Activated CD4-positive, alpha-beta T cell treated with anti-CD3 and anti-CD28 coated beads for 4 hours (primary cell): ENCODE measurements around the gene SP110.
"Not testable (repeated sequence)": the region's sequence is repeated elsewhere in the genome, so short reads cannot be mapped to it uniquely, and the experiment has no call there.

Source experiments
- DNase-seq, 2 donors: peaks; one replicate each; pipeline ENCODE4 v3.0.0-alpha.2; 2020

Gene SP110

DNA sequence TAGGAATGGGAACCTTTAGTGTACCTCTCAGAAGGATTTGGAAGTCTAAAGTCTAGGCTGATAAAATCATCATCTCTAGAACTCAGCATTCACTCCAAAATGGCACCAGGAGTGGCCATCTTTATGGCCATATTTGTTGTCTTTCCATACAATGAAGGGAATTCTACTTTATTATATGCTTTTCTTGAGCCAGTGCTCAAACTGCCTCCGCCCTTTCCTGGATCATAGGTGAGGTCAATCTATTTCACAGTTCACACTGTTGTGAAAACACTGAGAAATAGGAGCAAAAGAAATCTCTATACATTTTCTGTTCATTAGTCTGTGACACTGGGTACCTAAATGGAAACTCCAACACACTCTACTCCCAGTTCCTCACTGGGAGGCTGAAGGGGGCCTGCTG lies 55.6 kb downstream of the SP110 start:
- DNase-seq = no peak

DNA sequence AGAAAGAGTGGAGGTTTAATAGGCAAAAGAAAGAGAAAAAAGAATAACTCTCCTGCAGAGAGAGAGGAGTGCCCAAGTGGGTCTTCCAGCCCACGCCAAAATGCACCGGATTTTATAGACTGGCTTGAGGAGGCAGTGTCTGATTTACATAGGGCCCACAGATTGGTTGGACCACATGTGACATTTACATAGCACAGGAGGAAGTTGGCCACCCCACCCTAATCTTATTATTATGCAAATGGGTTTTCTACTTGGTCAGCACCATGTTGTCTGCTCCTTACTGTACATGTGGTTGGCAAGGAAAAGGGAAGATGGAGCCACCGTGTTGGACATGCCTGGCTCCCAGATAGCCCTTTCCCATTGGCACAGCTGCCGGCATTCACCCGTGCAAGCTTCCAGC lies 56.8 kb downstream of the SP110 start:
- no peak for DNase-seq

DNA sequence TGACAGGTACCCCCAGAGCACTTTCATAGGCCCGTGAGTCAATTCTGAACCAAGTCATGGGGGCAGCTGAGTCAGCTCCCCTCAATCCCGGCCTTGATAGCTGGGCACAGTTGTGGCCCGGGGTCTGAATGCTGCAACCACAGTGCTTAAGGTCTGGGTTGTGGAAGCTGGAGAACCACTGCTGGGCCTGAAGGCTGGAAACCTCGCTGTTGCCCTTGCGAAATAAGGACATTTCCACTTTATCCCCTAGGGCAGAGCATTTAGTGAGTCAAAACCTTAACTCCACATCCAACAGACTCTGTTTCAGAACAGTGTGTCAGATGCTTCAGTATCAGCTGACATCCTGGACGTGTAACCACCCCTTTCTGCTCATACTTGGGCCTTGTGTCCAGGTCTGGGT lies 58.6 kb downstream of the SP110 start:
- no peak for DNase-seq

DNA sequence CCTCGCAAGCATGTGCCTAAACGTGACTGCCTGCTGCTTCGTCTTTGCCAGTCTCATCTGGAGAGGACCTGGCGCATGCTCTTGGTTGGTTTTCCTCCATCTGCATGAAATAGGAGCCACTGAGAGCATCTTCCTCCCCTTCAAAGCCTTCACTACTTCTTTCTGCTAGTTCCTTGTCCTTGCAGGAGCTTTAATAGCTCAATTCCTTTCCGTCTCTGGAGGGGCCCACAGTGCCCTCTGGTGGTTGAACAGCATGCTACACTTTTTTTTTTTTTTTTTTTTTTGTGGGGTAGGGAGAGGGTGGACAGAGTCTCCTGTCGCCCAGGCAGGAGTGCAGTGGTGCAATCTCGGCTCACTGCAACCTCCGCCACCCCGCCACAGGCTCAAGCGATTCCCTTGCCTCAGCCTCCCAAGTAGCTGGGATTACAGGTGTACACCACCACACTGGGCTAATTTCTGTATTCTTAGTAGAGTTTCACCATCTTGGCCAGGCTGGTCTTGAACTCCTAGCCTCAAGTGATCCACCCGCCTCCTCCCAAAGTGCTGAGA lies 59.6 kb downstream of the SP110 start:
- peak; percentile 36 to 59 for DNase-seq

DNA sequence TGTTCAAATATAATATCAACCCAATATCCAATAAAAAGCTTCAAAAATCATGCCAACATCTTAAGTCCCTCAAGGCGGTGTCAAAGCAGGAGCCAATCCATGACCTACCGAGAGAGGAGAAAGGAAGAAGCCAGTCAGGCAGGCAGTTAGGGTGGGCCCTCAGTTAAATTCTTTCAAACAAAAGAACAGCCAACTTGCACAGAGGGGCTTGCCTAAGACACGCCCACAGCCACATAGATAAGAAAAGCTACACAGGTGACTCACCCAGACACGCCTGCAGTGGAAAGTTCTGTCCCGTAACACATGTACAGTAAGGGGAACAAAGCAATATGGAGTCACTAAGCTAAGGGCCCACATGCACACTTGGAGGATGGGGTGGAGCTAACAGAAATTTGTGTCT lies 61.3 kb downstream of the SP110 start:
- no peak for DNase-seq

DNA sequence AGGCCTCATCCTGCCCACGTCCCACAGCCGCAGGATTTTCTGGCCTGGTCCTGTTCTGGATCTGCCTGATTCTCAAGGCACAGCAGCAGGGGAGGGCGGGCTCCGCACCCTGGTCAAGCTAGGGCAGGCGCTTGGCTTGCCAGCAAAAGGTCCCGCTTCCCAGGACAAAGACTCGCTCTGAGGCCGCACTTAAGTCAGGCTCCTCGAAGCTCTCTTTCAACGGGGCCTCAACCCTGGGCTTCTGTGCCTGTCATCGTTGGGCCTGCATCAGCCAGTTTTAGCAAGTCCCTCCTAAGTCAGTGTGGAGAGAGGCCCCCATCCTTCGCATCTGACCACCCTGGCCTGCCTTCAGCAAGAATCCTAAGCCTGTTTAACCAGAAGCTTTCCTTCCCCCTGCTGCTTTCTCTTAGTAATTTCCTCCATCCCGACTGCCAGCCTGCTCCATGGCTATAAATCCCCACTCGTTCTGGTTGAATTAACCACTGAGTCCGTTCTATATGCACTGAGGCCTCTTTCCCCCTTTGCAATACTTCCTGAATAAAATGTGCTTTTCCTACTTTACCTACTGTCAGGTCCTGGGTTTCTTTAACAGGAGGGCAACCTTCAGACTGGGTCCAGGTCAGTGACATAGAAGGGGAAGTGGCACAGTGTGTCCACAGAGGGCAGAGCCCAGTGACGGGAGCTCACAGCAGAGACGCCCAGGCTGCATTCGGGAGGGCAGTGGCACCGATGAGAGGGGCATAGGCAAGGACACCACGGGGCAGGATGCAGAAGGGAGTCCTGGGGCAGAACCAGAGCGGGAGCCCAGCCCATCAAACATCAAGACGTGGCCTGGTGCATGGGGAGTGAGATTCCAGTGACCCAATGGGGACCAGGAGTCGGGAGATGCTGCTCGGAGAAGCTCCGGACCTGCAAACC lies 62.7 kb downstream of the SP110 start:
- DNase-seq = no peak

DNA sequence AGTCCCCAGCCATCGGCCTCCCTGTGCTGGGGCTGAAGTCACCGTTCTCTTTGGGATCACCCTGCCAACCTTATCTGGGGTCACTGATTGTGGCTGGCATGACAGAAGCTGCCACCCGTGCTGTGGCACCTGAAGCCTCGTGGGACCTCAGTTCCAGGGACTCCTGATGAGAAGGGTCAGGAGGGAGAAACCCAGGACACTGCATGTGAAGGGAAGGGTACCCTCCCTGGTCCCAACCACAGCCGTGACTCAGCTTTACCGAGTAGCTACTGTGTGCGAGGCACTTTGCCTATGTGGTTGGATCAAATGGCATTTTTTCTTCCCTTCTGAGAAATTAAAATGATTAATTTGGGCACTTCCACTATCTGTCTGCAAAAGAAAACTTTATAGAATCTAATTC lies 64.4 kb downstream of the SP110 start:
- DNase-seq = no peak

DNA sequence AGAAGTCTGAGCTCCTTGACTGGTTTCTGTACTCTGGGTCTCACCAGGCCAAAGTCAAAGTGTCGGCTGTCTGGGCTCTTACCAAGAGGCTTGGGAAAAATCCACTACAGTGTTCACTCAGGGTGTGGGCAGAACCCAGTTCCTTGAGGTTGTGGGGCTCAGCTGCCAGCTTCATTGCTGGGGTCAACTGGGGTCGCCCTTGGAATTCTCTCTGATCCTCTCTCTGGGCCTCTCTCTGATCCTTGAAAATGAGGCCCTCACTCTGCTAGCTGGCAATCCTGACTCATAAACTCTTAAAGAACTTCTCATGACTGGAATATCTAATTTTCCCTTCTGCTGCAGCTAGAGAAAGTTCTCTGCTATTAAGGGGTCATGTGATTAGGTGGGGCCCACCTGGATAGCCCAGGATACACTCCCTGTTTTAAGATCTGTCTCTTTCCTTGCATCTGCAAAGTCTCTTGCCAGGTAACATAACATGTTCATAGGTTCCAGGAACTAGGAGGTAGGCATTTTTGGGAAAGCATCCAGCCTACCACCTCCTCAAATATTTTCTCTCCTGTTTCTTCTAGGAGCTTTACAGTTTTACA lies 66.3 kb downstream of the SP110 start:
- no peak for DNase-seq

DNA sequence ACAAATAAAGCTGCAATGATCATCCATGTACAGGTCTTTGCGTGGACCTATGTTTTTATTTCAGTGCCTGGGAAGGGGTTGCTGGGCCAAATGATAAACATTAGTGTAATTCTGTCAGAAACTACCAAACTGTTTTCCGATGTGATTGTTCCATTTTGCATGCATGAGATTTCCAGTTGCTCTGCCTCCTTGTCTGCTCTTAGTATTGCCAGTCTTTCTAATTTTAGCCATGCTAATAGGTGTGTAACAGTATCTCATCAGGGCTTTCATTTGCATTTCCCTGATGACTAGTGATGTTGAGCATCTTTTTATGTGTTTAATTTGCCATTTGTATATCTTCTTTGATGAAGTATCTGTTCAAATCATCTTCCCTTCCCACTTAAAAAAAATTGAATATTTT lies 67.5 kb downstream of the SP110 start:
- no peak for DNase-seq

DNA sequence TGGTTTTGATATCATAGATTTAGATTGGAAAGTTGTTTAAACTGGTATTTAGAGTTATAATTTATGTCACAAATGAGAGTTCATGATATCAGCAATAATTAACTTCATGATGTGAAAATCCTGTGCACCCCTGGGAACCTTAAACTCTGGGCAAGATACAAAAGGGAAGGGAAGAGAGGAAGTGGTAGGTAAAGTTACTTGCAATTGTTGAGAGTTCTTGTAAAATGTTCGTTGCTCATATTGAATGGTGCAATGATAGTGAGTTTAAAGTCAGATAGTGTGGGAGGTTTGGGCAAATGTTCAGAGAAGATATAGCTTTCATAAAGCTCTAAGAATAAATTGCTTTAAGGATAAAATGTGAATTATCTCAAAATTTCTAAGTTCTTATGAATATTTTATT lies 75.4 kb downstream of the SP110 start:
- no peak for DNase-seq

DNA sequence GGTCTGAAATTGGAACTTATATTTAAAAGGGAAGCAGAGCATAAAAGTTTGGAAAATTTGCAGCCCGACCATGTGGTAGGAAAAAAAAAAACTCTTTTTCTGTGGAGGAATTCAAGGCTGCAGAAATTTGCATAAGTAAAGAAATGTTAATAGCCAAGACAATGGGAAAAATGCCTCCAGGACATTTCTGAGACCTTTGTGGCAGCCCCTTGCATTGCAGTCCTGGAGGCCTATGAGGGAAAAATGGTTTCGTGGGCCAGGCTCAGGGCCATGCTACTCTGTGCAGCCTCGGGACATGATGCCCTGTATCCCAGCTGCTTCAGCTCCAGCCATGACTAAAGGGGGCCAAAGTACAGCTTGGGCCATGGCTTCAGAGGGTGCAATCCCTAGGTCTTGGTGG lies 79.1 kb downstream of the SP110 start:
- DNase-seq = no peak

DNA sequence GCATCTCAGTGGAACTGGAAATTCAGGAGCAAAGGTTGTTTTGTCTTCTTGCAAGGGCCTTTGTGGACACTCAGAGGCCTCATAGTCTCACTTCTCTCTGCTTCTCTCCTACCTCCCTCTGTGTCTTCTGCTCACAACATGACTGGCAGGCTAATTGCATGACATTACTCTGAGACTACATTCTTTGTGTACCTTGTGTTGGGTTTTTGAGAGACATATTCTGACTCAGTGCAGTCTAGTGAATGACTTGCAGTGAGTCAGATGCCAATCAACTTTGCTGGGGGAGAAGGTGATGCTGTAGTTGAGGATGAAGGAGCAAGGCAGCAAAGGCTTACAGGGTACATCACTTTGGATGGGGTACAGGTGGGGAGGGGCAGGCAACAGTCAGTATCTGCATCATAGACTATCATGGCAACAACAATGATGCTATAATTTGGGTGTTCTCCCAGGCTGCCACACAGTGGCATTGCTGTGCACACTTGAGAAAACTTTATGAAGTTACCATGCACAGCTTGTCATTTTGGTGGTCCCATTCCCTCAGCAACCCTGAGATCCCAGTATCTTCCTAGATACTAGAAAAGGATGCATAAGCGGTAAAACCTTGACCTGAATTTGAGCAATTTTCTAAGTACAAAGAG lies 81.8 kb downstream of the SP110 start:
- no peak for DNase-seq

DNA sequence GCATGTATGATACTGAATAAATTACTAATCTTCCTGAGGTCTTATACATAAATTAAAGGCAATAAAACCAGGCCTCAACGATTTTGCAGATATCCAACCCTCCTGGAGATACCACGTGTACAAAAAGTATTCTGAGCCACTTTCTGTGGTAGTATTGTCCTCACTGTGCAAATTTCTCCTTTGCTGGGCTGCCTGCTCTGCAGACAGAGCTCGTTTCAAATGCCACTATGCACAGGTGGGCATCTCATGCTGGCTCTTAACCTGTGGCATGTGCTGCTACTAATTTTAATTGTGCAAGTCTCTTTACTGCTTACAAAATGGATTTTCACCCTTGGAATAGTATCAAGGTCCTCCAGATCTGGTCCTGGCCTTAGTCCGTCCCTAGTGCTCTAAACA lies 84.7 kb downstream of the SP110 start:
- DNase-seq = no peak

DNA sequence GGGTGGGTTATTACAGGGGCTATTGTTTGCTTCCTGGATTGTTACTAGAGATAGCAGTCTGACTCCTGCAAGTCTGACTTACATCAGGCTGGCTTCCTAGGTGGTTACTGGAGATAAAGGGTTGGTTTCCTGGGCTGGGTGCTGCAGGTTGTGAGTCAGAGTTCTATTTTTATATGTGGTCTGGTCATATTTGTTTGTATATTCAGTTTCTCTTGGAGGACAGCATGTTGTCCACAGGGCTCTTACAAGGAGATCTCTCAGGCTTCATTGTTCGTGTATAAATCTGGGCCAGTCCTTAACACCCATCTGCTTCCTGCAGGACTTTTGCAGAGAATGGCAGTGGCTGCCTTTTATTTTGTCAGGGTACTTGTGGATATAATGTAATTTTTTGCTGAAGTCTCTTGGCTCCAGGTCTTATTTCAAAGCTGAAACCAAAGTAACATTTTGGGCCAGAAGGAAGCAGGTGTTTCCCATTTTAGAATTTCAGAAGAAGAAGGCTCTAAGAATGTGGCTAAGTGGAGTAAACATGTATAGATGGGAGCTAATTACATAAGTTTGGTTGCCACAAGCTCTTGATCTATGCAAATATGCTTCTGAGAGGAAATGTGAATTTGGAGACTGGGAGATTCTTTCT lies 85.2 kb downstream of the SP110 start:
- DNase-seq = no peak

DNA sequence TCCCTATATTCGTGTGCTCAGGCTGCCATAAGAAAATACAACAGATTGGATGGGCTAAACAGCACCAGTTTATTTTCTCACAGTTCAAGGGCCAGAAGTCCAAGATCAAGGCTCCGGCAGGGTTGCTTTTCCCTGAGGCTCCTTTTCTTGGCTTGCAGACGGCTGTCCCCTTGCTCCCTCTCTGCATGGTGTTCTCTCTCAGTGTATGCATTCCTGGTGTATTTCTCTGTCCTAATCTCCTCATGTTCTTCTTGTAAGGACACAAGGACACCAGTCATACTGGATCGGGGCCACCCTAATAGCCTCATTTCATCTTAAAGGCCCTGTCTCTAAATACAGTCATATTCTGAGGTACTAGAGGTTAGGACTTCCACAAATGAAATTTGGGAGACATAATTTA lies 88.4 kb downstream of the SP110 start:
- DNase-seq = no peak

DNA sequence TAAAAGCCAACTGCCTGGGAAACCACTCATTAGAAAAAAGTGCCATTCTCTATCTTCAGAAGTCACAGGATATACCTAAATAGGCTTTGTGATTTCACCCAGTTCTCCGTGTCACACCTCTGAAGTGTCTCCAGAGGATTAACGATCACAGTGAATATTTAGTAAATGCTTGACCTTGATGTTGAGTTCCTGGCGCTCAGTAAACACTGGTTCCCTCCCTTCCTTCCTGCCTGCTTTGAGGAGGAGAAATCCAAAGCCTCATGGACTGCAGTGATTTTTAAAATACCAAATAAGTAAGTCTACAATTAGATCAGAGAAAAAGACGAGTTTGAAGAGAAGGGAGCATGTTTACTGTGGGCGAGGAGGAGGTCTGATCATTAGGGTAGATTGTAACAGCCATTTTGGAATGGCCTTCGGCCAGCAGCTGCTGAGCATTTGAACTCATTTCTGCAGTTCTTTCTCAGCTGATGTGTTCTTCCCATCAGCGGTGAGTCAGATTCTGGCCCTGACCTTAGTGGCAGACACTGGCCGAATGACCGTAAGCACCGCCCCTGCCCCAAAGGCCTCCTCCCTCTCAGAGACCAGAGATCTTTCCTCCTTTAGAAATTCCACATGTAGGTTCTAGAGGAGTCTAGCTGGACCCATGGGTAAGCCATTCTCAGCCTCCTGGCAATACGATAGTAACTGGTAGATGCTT lies 89.0 kb downstream of the SP110 start:
- DNase-seq = no peak

DNA sequence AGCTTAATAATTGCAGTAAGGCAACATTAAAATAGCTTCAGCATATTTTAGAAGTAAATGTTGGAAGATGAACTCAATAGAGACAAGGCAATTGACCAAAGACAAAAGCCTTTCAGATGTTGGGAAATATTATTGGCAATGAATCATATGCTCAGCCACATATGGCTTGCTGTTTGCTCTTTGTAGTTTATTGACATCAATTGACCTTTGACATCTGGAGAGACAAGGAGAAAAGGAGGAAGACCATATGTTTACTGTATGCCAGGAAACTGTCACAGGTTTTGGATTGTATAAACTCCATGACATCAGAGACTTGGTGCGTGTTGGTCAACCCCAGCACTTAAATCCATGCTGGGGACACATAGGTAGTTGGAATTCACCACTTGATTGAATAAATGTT lies 90.4 kb downstream of the SP110 start:
- DNase-seq = no peak

DNA sequence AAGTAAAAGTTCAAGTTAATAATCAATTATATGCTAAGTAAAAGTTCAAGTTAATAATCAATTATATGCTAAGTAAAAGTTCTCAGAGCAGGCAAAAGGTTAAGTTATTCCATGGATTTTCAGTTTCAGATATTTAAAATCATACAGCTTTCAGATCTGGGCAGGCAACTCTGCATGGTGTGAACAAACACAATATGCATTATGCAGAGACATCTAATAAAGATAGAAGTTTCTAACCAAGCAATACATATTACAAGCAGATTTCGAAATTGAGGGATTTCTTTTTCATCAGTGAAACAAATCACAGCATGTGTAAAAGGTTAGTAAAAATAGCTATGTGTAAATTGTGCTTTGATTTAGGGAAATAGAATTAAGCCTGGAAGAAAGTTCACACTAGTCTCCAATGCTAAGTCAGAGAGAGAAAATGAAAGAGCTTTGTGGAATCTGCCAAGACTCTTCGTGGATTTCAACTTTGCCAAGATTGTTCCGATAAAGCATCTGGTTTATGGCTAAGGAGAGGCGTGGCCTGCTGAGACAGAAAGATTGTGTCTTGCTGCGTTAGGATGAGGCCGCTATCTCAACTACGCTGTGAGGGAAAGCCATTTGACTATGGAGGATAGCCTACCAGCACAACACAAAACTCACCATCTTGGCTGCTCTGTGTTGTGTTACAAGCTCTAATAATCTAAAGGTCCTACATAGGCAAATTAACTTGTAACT lies 91.0 kb downstream of the SP110 start:
- no peak for DNase-seq

DNA sequence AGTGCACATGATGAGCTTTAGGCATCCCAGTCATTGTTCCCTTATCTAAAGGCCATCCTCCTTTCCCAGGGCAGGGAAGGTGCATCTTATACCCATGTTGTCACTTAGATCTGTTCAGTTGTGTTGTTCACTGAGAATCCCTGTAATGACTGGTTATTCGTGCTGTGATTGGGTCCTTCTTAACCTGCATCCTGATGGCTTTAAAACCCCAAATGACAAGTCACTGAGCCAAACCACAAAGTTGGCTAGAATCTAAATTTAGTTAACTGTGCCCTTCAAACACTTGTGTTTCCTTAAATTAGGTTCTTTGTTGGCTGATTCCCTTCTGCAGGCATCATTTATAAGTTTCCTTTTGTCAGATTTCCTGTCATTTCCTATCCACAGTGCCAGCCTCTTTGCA lies 92.6 kb downstream of the SP110 start:
- no peak for DNase-seq

DNA sequence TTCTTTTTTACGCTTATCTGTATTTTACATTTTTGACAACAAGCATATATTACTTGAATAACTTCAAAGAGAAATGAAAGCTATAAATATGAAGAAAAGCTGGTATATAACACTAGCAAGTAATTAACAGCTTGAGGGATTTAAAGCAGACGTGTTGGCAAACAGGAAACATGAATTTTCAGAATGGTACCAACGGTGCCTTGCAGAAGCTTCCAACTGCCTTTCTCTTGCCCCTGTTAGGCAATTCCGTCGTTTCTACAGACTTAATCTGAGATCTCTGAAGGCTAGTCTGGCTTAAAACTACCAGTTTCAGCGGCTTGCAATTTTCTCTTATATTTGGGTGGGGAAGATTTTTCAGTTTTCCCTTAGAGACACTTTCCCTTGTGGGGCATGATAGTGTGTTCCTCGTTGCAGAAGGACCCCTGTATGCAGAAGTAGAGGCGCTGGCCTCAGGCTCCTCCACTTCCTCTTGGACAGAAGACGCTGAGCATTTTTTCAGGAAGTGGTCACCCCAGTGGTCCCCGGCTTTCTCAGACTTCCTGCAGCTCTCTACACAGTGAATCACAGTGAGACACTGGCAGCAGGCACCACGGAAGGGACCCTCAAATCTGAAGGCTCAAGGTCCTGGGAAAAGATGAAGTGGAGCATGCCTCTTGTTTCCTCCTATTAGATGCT lies 94.9 kb downstream of the SP110 start:
- DNase-seq = no peak

DNA sequence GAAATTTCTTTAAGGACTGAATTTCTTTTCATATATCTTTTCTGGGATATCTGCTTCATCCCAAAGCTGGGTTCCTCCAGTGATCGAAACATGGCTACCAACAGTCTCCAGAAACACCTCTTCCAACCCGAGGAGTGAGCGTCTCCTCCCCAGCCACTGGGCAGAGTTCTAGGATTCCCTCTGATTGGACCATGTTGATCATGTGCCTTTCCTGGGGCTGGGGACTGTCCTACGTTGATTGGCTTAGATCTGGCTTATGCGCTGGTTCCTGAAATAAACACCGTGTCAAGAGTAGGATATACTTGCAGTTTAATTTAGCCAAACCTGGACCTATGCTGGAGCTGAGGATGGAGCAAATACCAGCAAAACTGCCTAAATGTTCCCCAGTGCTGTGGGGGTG lies 95.5 kb downstream of the SP110 start:
- no peak for DNase-seq

DNA sequence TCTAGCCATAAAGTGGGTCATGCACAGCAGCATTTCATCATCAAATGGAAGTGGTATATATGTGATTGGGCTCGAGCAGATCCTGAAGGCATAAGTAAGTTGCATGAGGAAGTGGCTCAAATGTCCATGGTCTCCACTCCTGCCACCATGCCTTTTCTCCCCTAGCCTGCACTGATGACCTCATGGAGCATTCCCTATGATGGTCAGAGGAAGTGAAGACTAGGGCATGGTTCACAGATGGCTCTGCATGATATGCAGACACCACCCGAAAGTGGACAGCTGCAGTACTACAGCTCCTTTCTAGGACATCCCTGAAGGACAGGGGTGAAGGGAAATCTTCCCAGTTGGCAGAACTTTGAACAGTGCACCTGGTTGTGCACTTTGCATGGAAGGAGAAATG lies 99.4 kb downstream of the SP110 start:
- not testable (repeated sequence) for DNase-seq
